Hematopoietic multipotent progenitor cell treated with erythropoietin and hydrocortisone succinate and interleukin-3 and kit ligand, for 4 days (in vitro differentiated cells): Measurements from ENCODE around the gene CHMP1B.
"Not testable (repeated sequence)": the region's sequence is repeated elsewhere in the genome, so short reads cannot be mapped to it uniquely, and the experiment has no call there.

Source experiments
- DNase-seq: peaks from one replicate; pipeline ENCODE4 v3.0.0-alpha.2; 2015

Gene CHMP1B

GRCh38 chr18:11842562-11842961 lies 8.7 kb upstream of the CHMP1B start:
- DNase-seq, result no peak

- DNase-seq, result no peak
These were observed 6.8 kb upstream of the CHMP1B start for GRCh38 chr18:11844436-11844835.

- no peak for DNase-seq
These were observed 5.6 kb upstream of the CHMP1B start for GRCh38 chr18:11845654-11846053.

- DNase-seq, result no peak
These were observed 3.4 kb upstream of the CHMP1B start for GRCh38 chr18:11847811-11848210.

- no peak for DNase-seq
These were observed 1.9 kb upstream of the CHMP1B start for GRCh38 chr18:11849279-11849678.

- DNase-seq, result peak; percentile 68
These were observed 1.2 kb upstream of the CHMP1B start for GRCh38 chr18:11849841-11850634.

- no peak for DNase-seq
These were observed 430 bp upstream of the CHMP1B start for GRCh38 chr18:11850821-11851145.

GRCh38 chr18:11851806-11852337 lies 659 bp downstream of the CHMP1B start:
- peak; percentile 58 for DNase-seq

GRCh38 chr18:11854554-11854953 lies 3.3 kb downstream of the CHMP1B start:
- not testable (repeated sequence) for DNase-seq

GRCh38 chr18:11857177-11857887 lies 6.1 kb downstream of the CHMP1B start:
- no peak for DNase-seq

- no peak for DNase-seq
These were observed 8.1 kb downstream of the CHMP1B start for GRCh38 chr18:11859282-11859830.

- no peak for DNase-seq
These were observed 8.7 kb downstream of the CHMP1B start for GRCh38 chr18:11859903-11860407.

- DNase-seq, result no peak
These were observed 9.6 kb downstream of the CHMP1B start for GRCh38 chr18:11860594-11861450.

- no peak for DNase-seq
These were observed 10.5 kb downstream of the CHMP1B start for GRCh38 chr18:11861583-11862288.

GRCh38 chr18:11862468-11863137 lies 11.4 kb downstream of the CHMP1B start:
- no peak for DNase-seq

GRCh38 chr18:11864471-11864870 lies 13.3 kb downstream of the CHMP1B start:
- DNase-seq, result no peak

- no peak for DNase-seq
These were observed 13.9 kb downstream of the CHMP1B start for GRCh38 chr18:11865071-11865470.

GRCh38 chr18:11866329-11866728 lies 15.1 kb downstream of the CHMP1B start:
- DNase-seq, result no peak

- no peak for DNase-seq
These were observed 15.6 kb downstream of the CHMP1B start for GRCh38 chr18:11866764-11867163.

- DNase-seq, result no peak
These were observed 17.0 kb downstream of the CHMP1B start for GRCh38 chr18:11868230-11868629.

- no peak for DNase-seq
These were observed 20.3 kb downstream of the CHMP1B start for GRCh38 chr18:11871501-11871900.
